ENCODE data around the gene CCSAP. TPM values are rescaled to one million over a fixed set of nuclear protein-coding genes. Genes with fewer than 3 reads are reported as not detected.
"Not testable (repeated sequence)": the region's sequence is repeated elsewhere in the genome, so short reads cannot be mapped to it uniquely, and the experiment has no call there.

Gene CCSAP
- total RNA-seq, 1 donor from 2014 or later: 5.4 TPM

GRCh38 chr1:229339086-229339485, 3.8 kb downstream of the CCSAP start:
- no peak for DNase-seq (ENCODE audit: extremely low spot score, unreplicated experiment)
- H3K4me3 Mint-ChIP-seq (ENCODE audit: unreplicated experiment): no peak overlapping the region
- H3K27me3 Mint-ChIP-seq (ENCODE audit: unreplicated experiment): no peaks in the 10 kb centered on the region
- H3K36me3 Mint-ChIP-seq (ENCODE audit: unreplicated experiment): peaks cover 3% of the 10 kb centered on the region
- H3K4me1 Mint-ChIP-seq (ENCODE audit: unreplicated experiment): peaks cover 21% of the 10 kb centered on the region
- H3K27ac Mint-ChIP-seq (ENCODE audit: unreplicated experiment): no peak overlapping the region
- TF ChIP-seq, protein P1, sequence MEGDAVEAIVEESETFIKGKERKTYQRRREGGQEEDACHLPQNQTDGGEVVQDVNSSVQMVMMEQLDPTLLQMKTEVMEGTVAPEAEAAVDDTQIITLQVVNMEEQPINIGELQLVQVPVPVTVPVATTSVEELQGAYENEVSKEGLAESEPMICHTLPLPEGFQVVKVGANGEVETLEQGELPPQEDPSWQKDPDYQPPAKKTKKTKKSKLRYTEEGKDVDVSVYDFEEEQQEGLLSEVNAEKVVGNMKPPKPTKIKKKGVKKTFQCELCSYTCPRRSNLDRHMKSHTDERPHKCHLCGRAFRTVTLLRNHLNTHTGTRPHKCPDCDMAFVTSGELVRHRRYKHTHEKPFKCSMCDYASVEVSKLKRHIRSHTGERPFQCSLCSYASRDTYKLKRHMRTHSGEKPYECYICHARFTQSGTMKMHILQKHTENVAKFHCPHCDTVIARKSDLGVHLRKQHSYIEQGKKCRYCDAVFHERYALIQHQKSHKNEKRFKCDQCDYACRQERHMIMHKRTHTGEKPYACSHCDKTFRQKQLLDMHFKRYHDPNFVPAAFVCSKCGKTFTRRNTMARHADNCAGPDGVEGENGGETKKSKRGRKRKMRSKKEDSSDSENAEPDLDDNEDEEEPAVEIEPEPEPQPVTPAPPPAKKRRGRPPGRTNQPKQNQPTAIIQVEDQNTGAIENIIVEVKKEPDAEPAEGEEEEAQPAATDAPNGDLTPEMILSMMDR (IDR thresholded peaks at IDR 0.05): no peak
- no peaks in the 10 kb centered on the region for H3K9me3 Mint-ChIP-seq (ENCODE audit: unreplicated experiment)

DNA sequence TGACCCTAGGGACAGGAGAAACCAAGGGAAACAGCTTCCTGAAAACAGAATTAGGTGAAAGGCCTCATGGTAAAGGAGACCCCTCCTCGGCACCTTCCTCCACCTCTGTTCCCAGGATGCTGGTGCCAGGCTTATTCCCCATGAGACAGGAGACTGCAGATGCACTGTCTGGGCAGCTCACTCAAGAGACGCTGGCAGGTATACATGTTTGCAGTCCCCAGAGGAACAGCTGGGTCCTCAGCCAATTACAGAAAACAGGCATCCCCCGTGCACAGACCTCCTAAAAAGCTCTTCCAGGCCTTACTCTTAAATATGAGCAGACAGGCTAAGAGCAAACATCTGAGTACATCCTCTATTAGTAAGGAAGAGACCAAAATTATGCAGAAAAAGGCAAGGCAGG, 6.5 kb downstream of the CCSAP start:
- no peak overlapping the region for H3K4me3 Mint-ChIP-seq (ENCODE audit: unreplicated experiment)
- no peaks in the 10 kb centered on the region for H3K9me3 Mint-ChIP-seq (ENCODE audit: unreplicated experiment)

GRCh38 chr1:229334716-229335115, 8.1 kb downstream of the CCSAP start:
- DNase-seq (ENCODE audit: extremely low spot score, unreplicated experiment): no peak
- Mint-ChIP-seq H3K36me3 (ENCODE audit: unreplicated experiment) (peaks cover 8% of the 10 kb centered on the region), H3K4me1 (ENCODE audit: unreplicated experiment) (peaks cover 7% of the 10 kb centered on the region), H3K27ac (ENCODE audit: unreplicated experiment) (no peak overlapping the region), H3K4me3 (ENCODE audit: unreplicated experiment) (no peak overlapping the region), H3K9me3 (ENCODE audit: unreplicated experiment) (no peaks in the 10 kb centered on the region), H3K27me3 (ENCODE audit: unreplicated experiment) (no peaks in the 10 kb centered on the region)
- TF ChIP-seq, protein P1 (IDR thresholded peaks at IDR 0.05): no peak

More for the DNA sequence above, 6.5 kb downstream of the CCSAP start:
- Mint-ChIP-seq H3K36me3 (ENCODE audit: unreplicated experiment) (peaks cover 5% of the 10 kb centered on the region), H3K4me1 (ENCODE audit: unreplicated experiment) (peaks cover 16% of the 10 kb centered on the region), H3K27me3 (ENCODE audit: unreplicated experiment) (no peaks in the 10 kb centered on the region), H3K27ac (ENCODE audit: unreplicated experiment) (no peak overlapping the region)
- no peak for DNase-seq (ENCODE audit: extremely low spot score, unreplicated experiment)
- TF ChIP-seq, protein P1 (IDR thresholded peaks at IDR 0.05): no peak

- Mint-ChIP-seq H3K27ac (ENCODE audit: unreplicated experiment) (no peak overlapping the region), H3K4me1 (ENCODE audit: unreplicated experiment) (peaks cover 7% of the 10 kb centered on the region), H3K9me3 (ENCODE audit: unreplicated experiment) (no peaks in the 10 kb centered on the region), H3K4me3 (ENCODE audit: unreplicated experiment) (no peak overlapping the region), H3K36me3 (ENCODE audit: unreplicated experiment) (peaks cover 8% of the 10 kb centered on the region), H3K27me3 (ENCODE audit: unreplicated experiment) (no peaks in the 10 kb centered on the region)
- TF ChIP-seq, protein P1 (IDR thresholded peaks at IDR 0.05): no peak
- no peak for DNase-seq (ENCODE audit: extremely low spot score, unreplicated experiment)
These were observed 8.6 kb downstream of the CCSAP start for GRCh38 chr1:229334269-229334668.

GRCh38 chr1:229328598-229329362, 14.1 kb downstream of the CCSAP start:
- DNase-seq (ENCODE audit: extremely low spot score, unreplicated experiment): no peak
- Mint-ChIP-seq H3K27me3 (ENCODE audit: unreplicated experiment) (no peaks in the 10 kb centered on the region), H3K36me3 (ENCODE audit: unreplicated experiment) (peaks cover 24% of the 10 kb centered on the region), H3K27ac (ENCODE audit: unreplicated experiment) (no peak overlapping the region), H3K4me1 (ENCODE audit: unreplicated experiment) (peaks cover 8% of the 10 kb centered on the region), H3K4me3 (ENCODE audit: unreplicated experiment) (no peak overlapping the region), H3K9me3 (ENCODE audit: unreplicated experiment) (no peaks in the 10 kb centered on the region)
- TF ChIP-seq, protein P1 (IDR thresholded peaks at IDR 0.05): no peak

GRCh38 chr1:229327765-229328164, 15.1 kb downstream of the CCSAP start:
- H3K27me3 Mint-ChIP-seq (ENCODE audit: unreplicated experiment); H3K4me3 Mint-ChIP-seq (ENCODE audit: unreplicated experiment); DNase-seq (ENCODE audit: extremely low spot score, unreplicated experiment); H3K9me3 Mint-ChIP-seq (ENCODE audit: unreplicated experiment); H3K4me1 Mint-ChIP-seq (ENCODE audit: unreplicated experiment); H3K27ac Mint-ChIP-seq (ENCODE audit: unreplicated experiment): not testable (repeated sequence)
- peaks cover 25% of the 10 kb centered on the region for H3K36me3 Mint-ChIP-seq (ENCODE audit: unreplicated experiment)

All from osteocyte (in vitro differentiated cells).